ENCODE results near the gene UNK. TPM values are rescaled to one million over a fixed set of nuclear protein-coding genes. Genes with fewer than 3 reads are reported as not detected.
A peak's percentile ranks its signal among the peaks of the same experiment; 100 is the strongest.

Gene UNK
- total and polyA plus RNA-seq, 4 donors: 15.5 to 72.4 (median 25.7) TPM

DNA sequence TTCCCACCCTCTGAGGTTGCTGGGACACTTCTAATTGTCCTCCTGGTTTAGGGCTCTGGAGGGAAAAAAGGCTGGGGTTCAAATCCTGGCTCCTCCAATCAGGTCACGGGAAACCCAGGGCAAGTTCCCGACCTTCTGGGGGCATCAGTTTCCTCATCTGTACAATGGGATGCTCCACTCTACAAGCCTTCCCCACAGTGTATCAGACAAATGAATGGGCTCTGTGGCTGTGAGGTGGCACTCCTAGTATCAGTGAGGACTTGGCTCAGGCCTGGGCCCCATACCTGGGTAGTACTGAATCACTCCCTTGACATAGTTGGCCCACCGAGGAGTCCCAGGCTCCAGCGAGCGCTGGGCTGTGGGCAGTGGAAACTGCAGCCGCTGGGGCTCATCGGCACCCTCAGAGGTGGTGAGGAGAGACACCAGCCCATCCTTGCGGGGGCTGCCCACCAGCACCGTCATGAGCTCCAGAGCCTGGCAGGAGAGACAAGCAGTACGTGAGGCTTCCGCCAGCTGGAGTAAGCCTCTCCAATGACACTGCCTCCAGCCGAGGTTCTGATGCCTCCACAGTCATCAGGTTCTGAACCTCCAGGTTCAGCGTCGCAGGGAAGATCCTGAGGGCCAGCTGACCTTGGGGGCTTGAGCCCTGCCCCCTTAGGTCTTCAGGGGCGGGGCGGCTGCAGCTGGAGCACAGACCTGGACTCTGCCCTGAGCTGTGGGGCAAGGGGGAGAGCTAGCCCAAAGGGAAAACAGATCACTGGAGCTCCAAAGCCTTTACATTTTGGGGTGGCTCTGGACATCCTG, 20.8 kb upstream of the UNK start:
- no peak for ATAC-seq (ENCODE audit: insufficient read depth, low FRiP score)
- peak overlapping the region in 1 of 2 donors; percentile 92 for H3K27ac ChIP-seq (ENCODE audit: low read depth in 1 of 2, low read length in 1 of 2)
- no peak for DNase-seq

DNA sequence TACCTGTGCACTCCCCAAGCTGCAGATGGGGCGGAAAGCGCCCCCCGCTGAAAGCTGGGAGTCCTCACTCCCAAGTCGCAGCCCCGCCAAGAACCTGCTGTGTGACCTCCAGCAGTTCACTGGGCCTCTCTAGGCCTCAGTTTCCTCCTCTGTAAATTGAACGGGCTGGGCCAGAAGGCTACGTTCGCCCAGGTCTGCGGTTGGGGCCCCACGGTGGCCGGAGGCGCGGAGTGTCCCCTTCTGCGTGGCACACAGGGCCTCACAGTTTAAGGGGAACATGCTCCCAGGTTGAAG, 20.2 kb upstream of the UNK start:
- peak overlapping the region; percentile 46 for H3K9ac ChIP-seq (ENCODE audit: insufficient read depth in 1 of 2, low read length in 2 of 2)
- peak overlapping the region; percentile 88 to 92 for H3K27ac ChIP-seq (ENCODE audit: low read depth in 1 of 2, low read length in 1 of 2)
- ATAC-seq (ENCODE audit: insufficient read depth, low FRiP score): no peak
- H3K4me1 ChIP-seq (ENCODE audit: control insufficient read depth in 5 of 5, insufficient read depth in 5 of 5, low read length in 5 of 5): peaks cover 0 to 12% (median 8%) of the 10 kb centered on the region in 5 donors
- peaks cover 0 to 2% (median 0%) of the 10 kb centered on the region in 4 donors for H3K36me3 ChIP-seq (ENCODE audit: control insufficient read depth in 4 of 4, insufficient read depth in 4 of 4, low read length in 4 of 4)
- 10 to 12% methylated on average over 14 of the region's 14 CpGs for WGBS, 2 donors
- H3K4me3 ChIP-seq: peak overlapping the region; percentile 60
- TF ChIP-seq, protein P1, sequence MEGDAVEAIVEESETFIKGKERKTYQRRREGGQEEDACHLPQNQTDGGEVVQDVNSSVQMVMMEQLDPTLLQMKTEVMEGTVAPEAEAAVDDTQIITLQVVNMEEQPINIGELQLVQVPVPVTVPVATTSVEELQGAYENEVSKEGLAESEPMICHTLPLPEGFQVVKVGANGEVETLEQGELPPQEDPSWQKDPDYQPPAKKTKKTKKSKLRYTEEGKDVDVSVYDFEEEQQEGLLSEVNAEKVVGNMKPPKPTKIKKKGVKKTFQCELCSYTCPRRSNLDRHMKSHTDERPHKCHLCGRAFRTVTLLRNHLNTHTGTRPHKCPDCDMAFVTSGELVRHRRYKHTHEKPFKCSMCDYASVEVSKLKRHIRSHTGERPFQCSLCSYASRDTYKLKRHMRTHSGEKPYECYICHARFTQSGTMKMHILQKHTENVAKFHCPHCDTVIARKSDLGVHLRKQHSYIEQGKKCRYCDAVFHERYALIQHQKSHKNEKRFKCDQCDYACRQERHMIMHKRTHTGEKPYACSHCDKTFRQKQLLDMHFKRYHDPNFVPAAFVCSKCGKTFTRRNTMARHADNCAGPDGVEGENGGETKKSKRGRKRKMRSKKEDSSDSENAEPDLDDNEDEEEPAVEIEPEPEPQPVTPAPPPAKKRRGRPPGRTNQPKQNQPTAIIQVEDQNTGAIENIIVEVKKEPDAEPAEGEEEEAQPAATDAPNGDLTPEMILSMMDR (IDR thresholded peaks at IDR 0.05; ENCODE audit: control extremely low read depth, extremely low read depth): no peak
- no peak for DNase-seq
- peaks cover 0 to 2% (median 0%) of the 10 kb centered on the region in 4 donors for H3K9me3 ChIP-seq (ENCODE audit: control insufficient read depth in 4 of 4, insufficient read depth in 3 of 4, low read length in 3 of 4)
- H3K27me3 ChIP-seq (ENCODE audit: control insufficient read depth in 3 of 3, insufficient read depth in 3 of 3, low read length in 2 of 3): no peaks in the 10 kb centered on the region

More for the DNA sequence above, 20.8 kb upstream of the UNK start:
- Histone ChIP-seq H3K9ac (ENCODE audit: insufficient read depth in 1 of 2, low read length in 2 of 2) (peak overlapping the region; percentile 46), H3K27me3 (ENCODE audit: control insufficient read depth in 3 of 3, insufficient read depth in 3 of 3, low read length in 2 of 3) (no peaks in the 10 kb centered on the region), H3K4me3 (peak overlapping the region; percentile 60), H3K36me3 (ENCODE audit: control insufficient read depth in 4 of 4, insufficient read depth in 4 of 4, low read length in 4 of 4) (peaks cover 0 to 2% (median 0%) of the 10 kb centered on the region in 4 donors), H3K4me1 (ENCODE audit: control insufficient read depth in 5 of 5, insufficient read depth in 5 of 5, low read length in 5 of 5) (peaks cover 0 to 12% (median 8%) of the 10 kb centered on the region in 5 donors), H3K9me3 (ENCODE audit: control insufficient read depth in 4 of 4, insufficient read depth in 3 of 4, low read length in 3 of 4) (peaks cover 0 to 2% (median 0%) of the 10 kb centered on the region in 4 donors)
- TF ChIP-seq, protein P1 (IDR thresholded peaks at IDR 0.05; ENCODE audit: control extremely low read depth, extremely low read depth): no peak
- WGBS, 2 donors: 78 to 82% methylated on average over 16 of the region's 16 CpGs

DNA sequence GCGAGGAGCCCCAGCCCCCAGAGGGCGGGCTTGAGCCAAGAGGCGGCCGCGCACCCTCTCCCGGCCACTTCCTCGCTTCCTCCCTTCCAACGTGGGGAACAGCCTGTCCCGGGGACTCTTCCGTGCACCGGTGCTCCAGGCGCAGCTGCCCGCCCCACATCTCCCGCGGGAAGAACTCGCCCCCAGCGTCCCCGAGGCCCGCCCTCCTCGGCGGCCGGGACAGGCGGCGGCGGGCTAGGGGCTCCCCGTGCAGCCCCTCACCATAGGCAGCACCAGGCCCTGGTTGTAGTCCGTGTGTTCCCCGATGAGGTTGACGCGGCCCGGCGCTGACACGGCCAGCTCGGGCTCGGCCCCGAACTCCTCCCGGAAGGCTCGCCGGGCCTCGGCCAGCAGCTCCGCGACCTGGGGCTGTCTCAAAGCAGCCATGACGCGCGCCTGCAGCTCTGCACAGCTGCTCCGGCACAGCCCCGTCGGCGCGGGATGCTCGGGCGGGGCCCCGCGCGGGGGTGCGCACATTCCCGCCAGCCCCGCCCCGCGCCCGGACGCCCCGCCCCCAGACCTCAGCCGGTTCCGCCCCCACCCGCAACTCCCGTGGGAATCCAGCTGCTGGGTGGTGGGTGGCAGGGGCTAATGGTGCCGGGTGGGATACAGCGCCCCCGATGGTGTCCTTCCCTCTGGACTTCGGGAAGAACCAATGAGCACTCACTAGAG, 19.7 kb upstream of the UNK start, which contains the start of gene GALK1:
Gene GALK1, minus strand, starts transcription at position 482 of the 711 bp plus-strand sequence. Its CDS starts 56 bp downstream, at position 426.
- 0 to 1% methylated on average over 69 to 71 of the region's 71 CpGs for WGBS, 2 donors
- DNase-seq: peak; percentile 69 to 82 (median 82)
- Histone ChIP-seq H3K36me3 (ENCODE audit: control insufficient read depth in 4 of 4, insufficient read depth in 4 of 4, low read length in 4 of 4) (peaks cover 0 to 2% (median 0%) of the 10 kb centered on the region in 4 donors), H3K27me3 (ENCODE audit: control insufficient read depth in 3 of 3, insufficient read depth in 3 of 3, low read length in 2 of 3) (no peaks in the 10 kb centered on the region), H3K4me3 (peak within 1 kb of the TSS; percentile 60), H3K27ac (ENCODE audit: low read depth in 1 of 2, low read length in 1 of 2) (peak within 1 kb of the TSS; percentile 88 to 92), H3K9me3 (ENCODE audit: control insufficient read depth in 4 of 4, insufficient read depth in 3 of 4, low read length in 3 of 4) (no peaks in the 10 kb centered on the region), H3K9ac (ENCODE audit: insufficient read depth in 1 of 2, low read length in 2 of 2) (peak within 1 kb of the TSS; percentile 46), H3K4me1 (ENCODE audit: control insufficient read depth in 5 of 5, insufficient read depth in 5 of 5, low read length in 5 of 5) (peaks cover 0 to 12% (median 8%) of the 10 kb centered on the region in 5 donors)
- peak; percentile 76 for ATAC-seq (ENCODE audit: insufficient read depth, low FRiP score)
- TF ChIP-seq, protein P1 (IDR thresholded peaks at IDR 0.05; ENCODE audit: control extremely low read depth, extremely low read depth): peak; percentile 58
